Fibroblast of lung (primary cell): ENCODE data around the gene TMEM132E. TPM values are rescaled to one million over a fixed set of nuclear protein-coding genes. Genes with fewer than 3 reads are reported as not detected.
A peak's percentile ranks its signal among the peaks of the same experiment; 100 is the strongest.

Experiments used
- DNase-seq, 2 donors: peaks; one replicate each; pipeline versions ENCODE4 v3.0.0 to v3.0.0-alpha.2; 2010; ENCODE audit warnings: low read depth in 2 of 2
- H2AFZ ChIP-seq: 2 replicates; pipeline ENCODE4 v1.5.1; 2012; ENCODE audit warnings: low read length, control low read depth, inconsistent platforms
- H3K27ac ChIP-seq: 2 replicates; pipeline ENCODE4 v1.5.1; 2011; ENCODE audit warnings: low read length, control low read depth; ENCODE audit not compliant: insufficient read depth
- H3K27me3 ChIP-seq: 2 replicates; pipeline ENCODE4 v1.5.1; 2011; ENCODE audit warnings: mild to moderate bottlenecking, low read length; ENCODE audit not compliant: control insufficient read depth, insufficient read depth
- H3K36me3 ChIP-seq: 2 replicates; pipeline ENCODE4 v1.5.1; 2011; ENCODE audit warnings: low read length; ENCODE audit not compliant: control insufficient read depth, insufficient read depth
- H3K4me1 ChIP-seq: 2 replicates; pipeline ENCODE4 v1.5.1; 2011; ENCODE audit warnings: low read length; ENCODE audit not compliant: control insufficient read depth, insufficient read depth; ENCODE audit errors: extremely low read depth
- H3K4me2 ChIP-seq: 2 replicates; pipeline ENCODE4 v1.5.1; 2011; ENCODE audit warnings: low read length, control low read depth; ENCODE audit not compliant: insufficient read depth; ENCODE audit errors: extremely low read depth
- H3K4me3 ChIP-seq, 4 experiments: fragments of 200-600 bp in 1 of 4; sonication (generic) in 1 of 4; replicated peaks in 1 of 4; 2 replicates each; pipeline ENCODE4 v1.5.1; 2011 to 2016; ENCODE audit warnings: low read length in 4 of 4, low read depth in 3 of 4, mild to moderate bottlenecking in 3 of 4, control low read depth in 2 of 4, inconsistent platforms in 1 of 4, mixed read lengths in 1 of 4; ENCODE audit not compliant: insufficient read depth in 1 of 4; ENCODE audit errors: control extremely low read depth in 1 of 4
- H3K79me2 ChIP-seq: 2 replicates; pipeline ENCODE4 v1.5.1; 2012; ENCODE audit warnings: mild to moderate bottlenecking, low read length, inconsistent platforms; ENCODE audit not compliant: control insufficient read depth, insufficient read depth
- H3K9ac ChIP-seq: 2 replicates; pipeline ENCODE4 v1.5.1; 2011; ENCODE audit warnings: mild to moderate bottlenecking, low read length, control low read depth; ENCODE audit not compliant: insufficient read depth
- H3K9me3 ChIP-seq: 2 replicates; pipeline ENCODE4 v1.5.1; 2012; ENCODE audit warnings: low read depth, low read length; ENCODE audit not compliant: control insufficient read depth, insufficient read depth
- H4K20me1 ChIP-seq: 2 replicates; pipeline ENCODE4 v1.5.1; 2011; ENCODE audit warnings: low read length; ENCODE audit not compliant: control insufficient read depth, insufficient read depth; ENCODE audit errors: extremely low read depth
- CTCF ChIP-seq, 2 donors: IDR thresholded peaks in 1 of 2; conservative IDR thresholded peaks in 1 of 2; 1 replicate in 1 of 2; 2 replicates in 1 of 2; pipeline ENCODE4 v1.5.1; 2011 to 2012; ENCODE audit warnings: low read length in 2 of 2, control low read depth in 1 of 2, inconsistent platforms in 1 of 2, low read depth in 1 of 2, mild to moderate bottlenecking in 1 of 2
- EZH2 ChIP-seq: IDR thresholded peaks from 2 replicates; pipeline ENCODE4 v1.5.1; 2012; ENCODE audit warnings: low read length, control low read depth, mild to moderate bottlenecking; ENCODE audit errors: missing control alignments
- polyA plus RNA-seq, 2 donors: library from polyadenylated mRNA; depleted of rRNA in 1 of 2; stranded (reverse) in 1 of 2; unstranded in 1 of 2; fragments of >200 nt; gene quantifications; 2 replicates each; pipeline ENCODE4 v1.2.1, GENCODE V29; 2011 to 2012; ENCODE audit warnings: missing spikeins in 1 of 2
- total RNA-seq: library from RNA; depleted of rRNA; stranded (reverse); fragments of >200 nt; gene quantifications from 2 replicates; pipeline ENCODE4 v1.2.1, GENCODE V29; 2014

The TMEM132E gene
- total and polyA plus RNA-seq, 2 donors (not counting 1 experiment from before 2014, with no cell fraction given) = not detected

GRCh38 chr17:34579979-34580684 lies 750 bp downstream of the TMEM132E start:
- Histone ChIP-seq H3K79me2 (no peaks in the 10 kb centered on the region), H3K4me2 (no peak overlapping the region), H3K9ac (no peak overlapping the region), H3K36me3 (no peaks in the 10 kb centered on the region), H3K4me1 (no peaks in the 10 kb centered on the region), H3K4me3 (peak overlapping the region in 1 of 4 experiments; percentile 2), H3K27ac (no peak overlapping the region), H3K27me3 (peaks cover 37% of the 10 kb centered on the region), H3K9me3 (no peaks in the 10 kb centered on the region), H2AFZ (no peak overlapping the region), H4K20me1 (no peaks in the 10 kb centered on the region)
- peak; percentile 89 for TF ChIP-seq EZH2
- TF ChIP-seq CTCF (conservative IDR thresholded peaks at IDR 0.05 in 1 of 2, IDR thresholded peaks at IDR 0.05 in 1 of 2; ENCODE audit: low read depth in 1 of 2, low read length in 2 of 2) = no peak
- no peak for DNase-seq

DNA sequence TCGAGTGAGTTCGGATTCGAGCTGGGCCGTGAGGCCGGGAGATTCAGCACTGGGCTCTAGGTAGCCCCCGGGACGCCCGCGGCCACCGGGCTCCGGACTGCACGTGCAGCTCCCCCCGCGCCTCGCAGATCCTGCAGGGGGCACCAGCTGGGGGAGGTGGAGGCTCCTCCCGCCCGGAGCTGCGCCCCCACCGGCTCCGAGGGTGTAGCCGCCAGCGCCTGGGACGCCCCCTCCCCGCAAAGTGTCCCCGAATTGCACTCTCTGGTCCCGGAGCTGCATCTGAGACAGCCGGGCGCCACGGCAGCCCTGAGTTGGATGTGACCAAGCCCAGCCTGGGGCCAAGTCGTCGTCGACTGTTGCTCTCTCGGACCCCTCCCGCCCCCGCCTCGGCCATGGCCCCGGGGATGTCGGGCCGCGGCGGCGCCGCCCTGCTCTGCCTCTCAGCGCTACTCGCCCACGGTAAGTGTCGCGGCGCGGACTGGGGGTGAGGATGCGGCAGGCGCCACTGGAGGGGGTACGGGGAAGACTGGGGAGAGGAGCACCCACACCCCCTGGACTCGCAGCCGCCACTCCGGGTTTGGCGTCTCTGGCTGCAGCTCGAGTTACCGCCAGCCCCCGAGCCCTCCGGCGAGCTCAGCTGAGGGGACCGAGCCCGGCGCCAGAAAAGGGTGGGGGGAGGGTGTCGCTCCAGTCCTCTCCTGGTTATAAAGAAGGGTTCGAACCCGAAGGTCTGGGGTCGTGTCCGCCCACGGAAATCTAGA lies 1.5 kb downstream of the TMEM132E start:
- peaks cover 37% of the 10 kb centered on the region for H3K27me3 ChIP-seq

More for the DNA sequence above, 1.5 kb downstream of the TMEM132E start:
- H3K4me1 ChIP-seq = no peaks in the 10 kb centered on the region
- no peaks in the 10 kb centered on the region for H3K79me2 ChIP-seq
- H2AFZ ChIP-seq = no peak overlapping the region
- H4K20me1 ChIP-seq = no peaks in the 10 kb centered on the region
- no peak overlapping the region for H3K4me3 ChIP-seq
- no peak for DNase-seq
- H3K4me2 ChIP-seq = no peak overlapping the region
- no peaks in the 10 kb centered on the region for H3K36me3 ChIP-seq
- no peak overlapping the region for H3K9ac ChIP-seq
- no peaks in the 10 kb centered on the region for H3K9me3 ChIP-seq
- no peak for TF ChIP-seq EZH2
- no peak for TF ChIP-seq CTCF (conservative IDR thresholded peaks at IDR 0.05 in 1 of 2, IDR thresholded peaks at IDR 0.05 in 1 of 2; ENCODE audit: low read depth in 1 of 2, low read length in 2 of 2)
- H3K27ac ChIP-seq = no peak overlapping the region
